Smooth muscle cell (in vitro differentiated cells): Measurements from ENCODE around the gene SPTAN1. TPM values are rescaled to one million over a fixed set of nuclear protein-coding genes. Genes with fewer than 3 reads are reported as not detected.
A peak's percentile ranks its signal among the peaks of the same experiment; 100 is the strongest.

Experiments
- DNase-seq: peaks from one replicate; lab custom pipeline; 2025; ENCODE audit not compliant: unreplicated experiment; lab: John Stamatoyannopoulos, UW
- H2AFZ ChIP-seq: fragments of 200-600 bp; sonication (generic); 2 replicates; pipeline ENCODE4 v1.6.0; 2016; ENCODE audit warnings: antibody characterized with exemption, low read depth, mild to moderate bottlenecking
- H3F3A ChIP-seq: fragments of 200-600 bp; sonication (generic); 2 replicates; pipeline ENCODE4 v1.6.0; 2017; ENCODE audit warnings: antibody characterized with exemption, low read depth
- H3K27ac ChIP-seq: fragments of 200-600 bp; sonication (generic); 2 replicates; pipeline ENCODE4 v1.5.1; 2016; ENCODE audit warnings: low read depth, mild to moderate bottlenecking
- H3K27me3 ChIP-seq: fragments of 200-600 bp; sonication (generic); 2 replicates; pipeline ENCODE4 v1.6.1; 2016; ENCODE audit warnings: low read depth, mild to moderate bottlenecking
- H3K36me3 ChIP-seq: fragments of 200-600 bp; sonication (generic); 2 replicates; pipeline ENCODE4 v1.5.1; 2016; ENCODE audit warnings: low read depth
- H3K4me1 ChIP-seq: fragments of 200-600 bp; sonication (generic); 2 replicates; pipeline ENCODE4 v1.5.1; 2016; ENCODE audit warnings: low read depth
- H3K4me2 ChIP-seq: fragments of 200-600 bp; sonication (generic); 2 replicates; pipeline ENCODE4 v1.6.0; 2016; ENCODE audit warnings: mild to moderate bottlenecking
- H3K4me3 ChIP-seq: fragments of 200-600 bp; sonication (generic); 2 replicates; pipeline ENCODE4 v1.5.1; 2016; ENCODE audit warnings: mild to moderate bottlenecking
- H3K79me2 ChIP-seq: fragments of 200-600 bp; sonication (generic); 2 replicates; pipeline ENCODE4 v1.6.0; 2016; ENCODE audit warnings: low read depth, mild to moderate bottlenecking
- H3K9ac ChIP-seq: fragments of 200-600 bp; sonication (generic); 2 replicates; pipeline ENCODE4 v1.6.0; 2016; ENCODE audit warnings: low read depth
- H3K9me3 ChIP-seq: fragments of 200-600 bp; sonication (generic); replicated peaks from 2 replicates; pipeline ENCODE4 v1.5.1; 2016; ENCODE audit warnings: low read depth
- H4K20me1 ChIP-seq: fragments of 200-600 bp; sonication (generic); 2 replicates; pipeline ENCODE4 v1.6.0; 2016; ENCODE audit warnings: low read depth
- WGBS: methylation state at CpG from one replicate; pipeline ENCODE4 v1.1.7; 2016; ENCODE audit warnings: low lambda C conversion rate; 5-methylcytosine and 5-hydroxymethylcytosine counted together
- polyA plus RNA-seq: library from polyadenylated mRNA; unstranded; fragments of >200 nt; fragmentation: Nextera tagmentation; extraction: Ambion mirVana; gene quantifications from 2 replicates; pipeline ENCODE4 v1.2.1, GENCODE V29; 2016
- total RNA-seq: library from RNA; depleted of rRNA; stranded (reverse); fragments of >200 nt; gene quantifications from 2 replicates; pipeline ENCODE4 v1.2.3, GENCODE V29; 2014
- TF ChIP-seq, protein P1 (sequence below): fragments of 200-600 bp; sonication (generic); IDR thresholded peaks from 2 replicates; pipeline ENCODE4 v1.5.1; 2017; ENCODE audit warnings: borderline replicate concordance, mild to moderate bottlenecking, antibody characterized with exemption; ENCODE audit not compliant: insufficient read depth, poor library complexity, severe bottlenecking

SPTAN1 gene
- total and polyA plus RNA-seq, 2 experiments from 2014 or later = 84.9 to 145 TPM

GRCh38 chr9:128551657-128552152 lies 682 bp upstream of the SPTAN1 start:
- H3K4me1 ChIP-seq = peaks cover 39% of the 10 kb centered on the region

GRCh38 chr9:128552744-128553440 lies 505 bp downstream of the SPTAN1 start:
- Histone ChIP-seq H3K4me2 (peak overlapping the region; percentile 94), H4K20me1 (peaks cover 49% of the 10 kb centered on the region), H3F3A (peaks cover 25% of the 10 kb centered on the region), H2AFZ (no peak overlapping the region), H3K79me2 (peaks cover 46% of the 10 kb centered on the region), H3K9me3 (no peaks in the 10 kb centered on the region), H3K4me1 (peaks cover 39% of the 10 kb centered on the region), H3K27me3 (no peaks in the 10 kb centered on the region), H3K36me3 (no peaks in the 10 kb centered on the region), H3K4me3 (peak overlapping the region; percentile 92), H3K27ac (peak overlapping the region; percentile 81), H3K9ac (peak overlapping the region; percentile 93)
- peak; percentile 69 for DNase-seq
- TF ChIP-seq, protein P1, sequence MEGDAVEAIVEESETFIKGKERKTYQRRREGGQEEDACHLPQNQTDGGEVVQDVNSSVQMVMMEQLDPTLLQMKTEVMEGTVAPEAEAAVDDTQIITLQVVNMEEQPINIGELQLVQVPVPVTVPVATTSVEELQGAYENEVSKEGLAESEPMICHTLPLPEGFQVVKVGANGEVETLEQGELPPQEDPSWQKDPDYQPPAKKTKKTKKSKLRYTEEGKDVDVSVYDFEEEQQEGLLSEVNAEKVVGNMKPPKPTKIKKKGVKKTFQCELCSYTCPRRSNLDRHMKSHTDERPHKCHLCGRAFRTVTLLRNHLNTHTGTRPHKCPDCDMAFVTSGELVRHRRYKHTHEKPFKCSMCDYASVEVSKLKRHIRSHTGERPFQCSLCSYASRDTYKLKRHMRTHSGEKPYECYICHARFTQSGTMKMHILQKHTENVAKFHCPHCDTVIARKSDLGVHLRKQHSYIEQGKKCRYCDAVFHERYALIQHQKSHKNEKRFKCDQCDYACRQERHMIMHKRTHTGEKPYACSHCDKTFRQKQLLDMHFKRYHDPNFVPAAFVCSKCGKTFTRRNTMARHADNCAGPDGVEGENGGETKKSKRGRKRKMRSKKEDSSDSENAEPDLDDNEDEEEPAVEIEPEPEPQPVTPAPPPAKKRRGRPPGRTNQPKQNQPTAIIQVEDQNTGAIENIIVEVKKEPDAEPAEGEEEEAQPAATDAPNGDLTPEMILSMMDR = no peak
- under 1% methylated on average over 17 of the region's 59 CpGs for WGBS

More at GRCh38 chr9:128551657-128552152, 682 bp upstream of the SPTAN1 start:
- Histone ChIP-seq H2AFZ (no peak overlapping the region), H3K27ac (peak overlapping the region; percentile 71), H3F3A (peaks cover 17% of the 10 kb centered on the region), H3K9me3 (no peaks in the 10 kb centered on the region), H3K79me2 (peaks cover 36% of the 10 kb centered on the region), H3K4me2 (peak overlapping the region; percentile 83), H3K9ac (peak overlapping the region; percentile 56), H4K20me1 (peaks cover 39% of the 10 kb centered on the region), H3K4me3 (peak overlapping the region; percentile 92), H3K36me3 (no peaks in the 10 kb centered on the region), H3K27me3 (no peaks in the 10 kb centered on the region)
- 5% methylated on average over 22 of the region's 22 CpGs for WGBS
- no peak for DNase-seq
- TF ChIP-seq, protein P1 = no peak

- no peak for DNase-seq
- Histone ChIP-seq H3F3A (peaks cover 32% of the 10 kb centered on the region), H3K9ac (peak overlapping the region; percentile 93), H3K4me1 (peaks cover 46% of the 10 kb centered on the region), H3K4me3 (peak overlapping the region; percentile 92), H3K27ac (peak overlapping the region; percentile 81), H3K36me3 (no peaks in the 10 kb centered on the region), H3K9me3 (no peaks in the 10 kb centered on the region), H2AFZ (no peak overlapping the region), H3K79me2 (peaks cover 52% of the 10 kb centered on the region), H4K20me1 (peaks cover 57% of the 10 kb centered on the region), H3K4me2 (peak overlapping the region; percentile 94), H3K27me3 (no peaks in the 10 kb centered on the region)
- 38% methylated on average over 6 of the region's 6 CpGs for WGBS
- TF ChIP-seq, protein P1 = no peak
Observed at GRCh38 chr9:128553728-128554127, 1.3 kb downstream of the SPTAN1 start.
